GM12878 (cell line): ENCODE data around the gene TCF4. TPM values are rescaled to one million over a fixed set of nuclear protein-coding genes. Genes with fewer than 3 reads are reported as not detected.

Source experiments
- ATAC-seq: fragments of 200-7000 bp; cut with Tn5 transposase; 3 replicates; pipeline ENCODE4 v1.9.1; 2020; ENCODE audit warnings: mild to moderate bottlenecking, moderate library complexity
- BruUV-seq: library from RNA; stranded (reverse); fragments of 400-500 nt; replicated peaks from 2 replicates; lab custom pipeline; 2021; lab: Mats Ljungman, UMichigan
- CTCF ChIA-PET: fragments of 300-600 bp; sonication (Branson Sonifier 250); formaldehyde crosslinking; extraction: SDS; loops from one replicate; lab custom pipeline; 2021; ENCODE audit warnings: inconsistent platforms; lab: Yijun Ruan, JAX
- POLR2A ChIA-PET: fragments of 350-600 bp; formaldehyde crosslinking; extraction: SDS; loops from one replicate; lab custom pipeline; 2021; ENCODE audit warnings: inconsistent platforms; lab: Charles Lee
- RAD21 ChIA-PET: fragments of 300-600 bp; sonication (Branson Sonifier 250); formaldehyde crosslinking; loops from one replicate; lab custom pipeline; 2023; ENCODE audit warnings: antibody characterized with exemption; ENCODE audit not compliant: unreplicated experiment; lab: Charles Lee
- SMC1A ChIA-PET: fragments of 300-600 bp; sonication (Branson Sonifier 250); formaldehyde crosslinking; loops from one replicate; lab custom pipeline; 2023; ENCODE audit not compliant: unreplicated experiment, uncharacterized antibody; lab: Charles Lee
- DNase-seq: peaks from one replicate; pipeline ENCODE4 v3.0.0-alpha.2; 2011; ENCODE audit warnings: low read depth, low spot score
- FAIRE-seq: peaks from 3 replicates; lab custom pipeline; 2011; peaks lifted over from hg19 to GRCh38; lab: Jason Lieb, UNC
- H2AFZ ChIP-seq: 2 replicates; pipeline ENCODE4 v1.6.0; 2011; ENCODE audit warnings: low read depth, low read length, control low read depth; ENCODE audit not compliant: control insufficient read depth
- H3K27ac ChIP-seq: 2 replicates; pipeline ENCODE4 v1.5.1; 2011; ENCODE audit warnings: control low read depth; ENCODE audit not compliant: control insufficient read depth, insufficient read depth
- H3K27me3 ChIP-seq, 2 experiments: replicated peaks in 1 of 2; 2 replicates each; pipeline versions ENCODE4 v1.6.0 to v1.6.1; 2011; ENCODE audit warnings: low read length in 1 of 2; ENCODE audit not compliant: control insufficient read depth in 2 of 2, insufficient read depth in 2 of 2
- H3K36me3 ChIP-seq, 2 experiments: 2 replicates each; pipeline ENCODE4 v1.5.1; 2011; ENCODE audit warnings: low read length in 1 of 2; ENCODE audit not compliant: control insufficient read depth in 2 of 2, insufficient read depth in 2 of 2
- H3K4me1 ChIP-seq: 2 replicates; pipeline ENCODE4 v1.6.1; 2011; ENCODE audit warnings: mild to moderate bottlenecking, low read length, moderate library complexity, mixed read lengths; ENCODE audit not compliant: control insufficient read depth, insufficient read depth
- H3K4me2 ChIP-seq: 2 replicates; pipeline ENCODE4 v1.6.0; 2011; ENCODE audit warnings: control low read depth; ENCODE audit not compliant: control insufficient read depth, insufficient read depth
- H3K4me3 ChIP-seq: fragments of 200-600 bp; sonication (generic); 2 replicates; pipeline ENCODE4 v1.5.1; 2016
- H3K79me2 ChIP-seq: 2 replicates; pipeline ENCODE4 v1.6.0; 2011; ENCODE audit warnings: low read length; ENCODE audit not compliant: control insufficient read depth, insufficient read depth
- H3K9ac ChIP-seq: 2 replicates; pipeline ENCODE4 v1.8.0; 2011; ENCODE audit warnings: low read length, control low read depth, mixed read lengths; ENCODE audit not compliant: control insufficient read depth, insufficient read depth
- H3K9me3 ChIP-seq: replicated peaks from 3 replicates; pipeline ENCODE4 v1.5.1; 2011; ENCODE audit warnings: mild to moderate bottlenecking, low read length; ENCODE audit not compliant: control insufficient read depth, insufficient read depth
- H4K20me1 ChIP-seq: 2 replicates; pipeline ENCODE4 v1.6.0; 2011; ENCODE audit not compliant: control insufficient read depth, insufficient read depth
- CBFB ChIP-seq: IDR thresholded peaks from 2 replicates; pipeline ENCODE4 v1.6.1; 2016; ENCODE audit warnings: antibody characterized with exemption, low read depth
- FOXM1 ChIP-seq: IDR thresholded peaks from 2 replicates; pipeline ENCODE4 v1.6.1; 2012; ENCODE audit warnings: low read depth, mild to moderate bottlenecking, inconsistent platforms, low read length, moderate library complexity
- HDAC6 ChIP-seq: fragments of 200-600 bp; sonication (generic); IDR thresholded peaks from one replicate; pipeline ENCODE4 v1.8.0; 2017; ENCODE audit warnings: antibody characterized with exemption; ENCODE audit not compliant: unreplicated experiment
- IKZF2 ChIP-seq, 2 experiments: fragments of 450-650 bp; IDR thresholded peaks; 2 replicates each; pipeline ENCODE4 v1.6.1; 2017; ENCODE audit warnings: mild to moderate bottlenecking in 2 of 2, moderate library complexity in 2 of 2
- IRF5 ChIP-seq: fragments of 450-650 bp; IDR thresholded peaks from 2 replicates; pipeline ENCODE4 v1.6.1; 2017; ENCODE audit warnings: borderline replicate concordance
- JUND ChIP-seq: IDR thresholded peaks from 2 replicates; pipeline ENCODE4 v1.6.1; 2012; ENCODE audit warnings: low read depth, mild to moderate bottlenecking, low read length, improper control_type of control experiment, moderate library complexity
- KLF5 ChIP-seq: fragments of 450-650 bp; IDR thresholded peaks from 2 replicates; pipeline ENCODE4 v1.6.1; 2014; ENCODE audit warnings: mild to moderate bottlenecking; ENCODE audit not compliant: partially characterized antibody
- MYC ChIP-seq: IDR thresholded peaks from 2 replicates; pipeline ENCODE4 v1.6.1; 2011; ENCODE audit warnings: mild to moderate bottlenecking, low read length, moderate library complexity, inconsistent platforms; ENCODE audit not compliant: insufficient read depth, insufficient replicate concordance, insufficient read length, severe bottlenecking
- PAX8 ChIP-seq: fragments of 450-650 bp; IDR thresholded peaks from 2 replicates; pipeline ENCODE4 v1.6.1; 2017; ENCODE audit warnings: mild to moderate bottlenecking, moderate library complexity
- POU2F2 ChIP-seq: IDR thresholded peaks from 3 replicates; pipeline ENCODE4 v1.6.1; 2011; ENCODE audit warnings: low read depth, mild to moderate bottlenecking, low read length, borderline replicate concordance
- SRF ChIP-seq, 2 experiments: IDR thresholded peaks; 2 replicates each; pipeline ENCODE4 v1.6.1; 2011; ENCODE audit warnings: low read depth in 2 of 2, low read length in 2 of 2, mild to moderate bottlenecking in 1 of 2, moderate library complexity in 1 of 2
- ZBED1 ChIP-seq: IDR thresholded peaks from 2 replicates; pipeline ENCODE4 v1.6.1; 2016; ENCODE audit warnings: borderline replicate concordance
- WGBS: methylation state at CpG from one replicate; pipeline ENCODE4 v1.1.6; 2016; ENCODE audit warnings: low lambda C conversion rate; ENCODE audit not compliant: insufficient replicate concordance, insufficient coverage; ENCODE audit errors: missing lambda C conversion rate; 5-methylcytosine and 5-hydroxymethylcytosine counted together
- in situ Hi-C: fragments of 300-500 bp; cut with MboI; formaldehyde crosslinking; loops from 9 replicates; pipeline ENCODE4 v1.14.3; 2018; ENCODE audit warnings: mixed read lengths
- intact Hi-C: fragments of 100-400 bp; cut with micrococcal nuclease; formaldehyde crosslinking; loops from one replicate; pipeline ENCODE4 v1.14.2; 2022; ENCODE audit not compliant: unreplicated experiment
- polyA plus RNA-seq, 11 experiments: library from polyadenylated mRNA; depleted of rRNA in 4 of 11; unstranded in 6 of 11; stranded (reverse) in 5 of 11; fragments of >200 nt; fragmentation: Nextera tagmentation in 4 of 11; fragmentation: Illumina TruSeq in 1 of 11; extraction: Ambion mirVana in 4 of 11; extraction: Trizol in 1 of 11; gene quantifications; 1 replicate in 1 of 11; 2 replicates in 10 of 11; pipeline versions ENCODE4 v1.2.1 to v1.2.3, GENCODE V29; 2011 to 2016; ENCODE audit warnings: inconsistent platforms in 2 of 11, missing spikeins in 2 of 11, low read depth in 1 of 11
- total RNA-seq, 4 experiments: library from RNA; depleted of rRNA in 3 of 4; stranded (reverse); fragments of >200 nt in 3 of 4; fragmentation: Illumina TruSeq in 1 of 4; extraction: Trizol in 1 of 4; gene quantifications; 2 replicates each; pipeline versions ENCODE4 v1.2.1 to v1.2.3, GENCODE V29; 2013 to 2021

The TCF4 gene
- total and polyA plus RNA-seq, 10 of the 15 experiments (the other 5 are each of a cell fraction or from before 2014, with no cell fraction given) = 15.2 to 94.0 (median 31.5) TPM

- in situ Hi-C loops (no loop called here), intact Hi-C loops (no loop called here)
- POLR2A ChIA-PET = no interaction called here
- Histone ChIP-seq H3K4me3 (no peak overlapping the region), H3K79me2 (no peaks in the 10 kb centered on the region), H3K4me1 (no peaks in the 10 kb centered on the region), H3K4me2 (no peak overlapping the region), H3K9ac (no peak overlapping the region), H3K27me3 (no peaks in the 10 kb centered on the region)
- BruUV-seq = no TSS peak
- SMC1A ChIA-PET = interaction anchor here (0.9 to 1.8 kb wide), 8 partner anchors 11 to 1192 kb away, joined by 3 to 7 read pairs (median 4); no protein-coding TSS in a partner anchor
- ATAC-seq = no peak
- 64% methylated on average over 4 of the region's 4 CpGs for WGBS
- no peak for TF ChIP-seq SRF (IDR thresholded peaks at IDR 0.05; ENCODE audit: low read depth in 2 of 2, low read length in 2 of 2)
- TF ChIP-seq CBFB = no peak
- no peak for TF ChIP-seq PAX8
- no peak for TF ChIP-seq IKZF2 (IDR thresholded peaks at IDR 0.05)
- TF ChIP-seq, all 136 proteins: peak for 0
- Histone ChIP-seq H3K9me3 (peaks cover 4% of the 10 kb centered on the region), H3K36me3 (no peaks in the 10 kb centered on the region), H4K20me1 (no peaks in the 10 kb centered on the region), H2AFZ (no peak overlapping the region), H3K27ac (no peak overlapping the region)
- DNase-seq (no peak), FAIRE-seq (no peak)
- ChIA-PET RAD21 (interaction anchor here (0.9 kb wide), 1 partner anchor 149 kb away, joined by 3 read pairs; no protein-coding TSS in a partner anchor), CTCF (interaction anchor here (0.6 to 1.9 kb wide), 19 partner anchors 9 to 1192 kb away, joined by 3 to 10 read pairs (median 4); no protein-coding TSS in a partner anchor)
These were observed 203.9 kb downstream of the TCF4 start for GRCh38 chr18:55384115-55384514.

GRCh38 chr18:55382277-55382805 is 205.7 kb downstream of the TCF4 start:
- H3K4me1 ChIP-seq = no peaks in the 10 kb centered on the region
- H2AFZ ChIP-seq = no peak overlapping the region
- in situ Hi-C loops = no loop called here
- H3K36me3 ChIP-seq = no peaks in the 10 kb centered on the region
- TF ChIP-seq POU2F2 (no peak), ZBED1 (no peak), JUND (no peak), MYC (no peak), HDAC6 (no peak), IRF5 (no peak), KLF5 (no peak), FOXM1 (no peak)
- TF ChIP-seq, all 136 proteins: peak for 0
- Histone ChIP-seq H3K9me3 (peaks cover 4% of the 10 kb centered on the region), H3K9ac (no peak overlapping the region), H3K27me3 (no peaks in the 10 kb centered on the region), H4K20me1 (no peaks in the 10 kb centered on the region), H3K79me2 (no peaks in the 10 kb centered on the region), H3K27ac (no peak overlapping the region), H3K4me3 (no peak overlapping the region), H3K4me2 (no peak overlapping the region)
- ChIA-PET RAD21 (interaction anchor here (1.2 kb wide), 1 partner anchor 148 kb away, joined by 7 read pairs; no protein-coding TSS in a partner anchor), POLR2A (interaction anchor here (0.7 kb wide), 1 partner anchor 11 kb away, joined by 3 read pairs; no protein-coding TSS in a partner anchor), SMC1A (interaction anchor here (1.2 to 1.5 kb wide), 2 partner anchors 33 to 147 kb away, joined by 3 to 11 read pairs; no protein-coding TSS in a partner anchor), CTCF (interaction anchor here (1.1 to 2.8 kb wide), 2 partner anchors 14 to 39 kb away, joined by 3 to 10 read pairs; no protein-coding TSS in a partner anchor)
- intact Hi-C loops = no loop called here
- no peak for DNase-seq
- ATAC-seq = no peak
- no TSS peak for BruUV-seq
- 26% methylated on average over 2 of the region's 2 CpGs for WGBS
- no peak for FAIRE-seq
